Mucosa of gallbladder (tissue), 1 donor: ENCODE results near the gene TMEM74B. TPM values are rescaled to one million over a fixed set of nuclear protein-coding genes. Genes with fewer than 3 reads are reported as not detected.
A peak's percentile ranks its signal among the peaks of the same experiment; 100 is the strongest.
"Not testable (repeated sequence)": the region's sequence is repeated elsewhere in the genome, so short reads cannot be mapped to it uniquely, and the experiment has no call there.

Source experiments
- DNase-seq: peaks from one replicate; pipeline ENCODE4 v3.0.0-alpha.2; 2020; ENCODE audit warnings: low spot score
- total RNA-seq: library from RNA; stranded (reverse); gene quantifications from one replicate; pipeline ENCODE4 v1.2.1, GENCODE V29; 2021
- donor health status: DM: no; HTN: no; CAD: no.

The TMEM74B gene
- total RNA-seq, 1 donor from 2014 or later, result 2.0 TPM

DNA sequence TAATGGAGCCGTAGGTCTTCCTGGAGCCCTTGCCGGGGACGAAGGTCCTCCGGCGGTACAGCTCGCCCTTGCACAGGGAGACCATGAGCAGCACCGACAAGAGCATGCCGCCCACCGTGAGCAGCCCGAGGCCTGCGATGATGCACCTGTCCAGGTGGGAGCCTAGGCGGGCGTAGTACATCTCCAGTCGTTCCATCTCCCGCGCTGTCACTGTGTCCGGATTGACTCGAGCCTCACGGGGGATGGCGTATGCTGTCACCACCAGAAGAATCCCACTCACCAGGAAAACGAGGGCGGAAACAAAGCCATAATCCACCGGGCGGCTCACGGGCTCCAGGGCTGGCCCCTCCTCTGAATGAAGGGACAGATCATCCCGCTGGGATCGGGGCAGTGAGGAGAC, 3.8 kb downstream of the TMEM74B start:
- DNase-seq, result no peak

DNA sequence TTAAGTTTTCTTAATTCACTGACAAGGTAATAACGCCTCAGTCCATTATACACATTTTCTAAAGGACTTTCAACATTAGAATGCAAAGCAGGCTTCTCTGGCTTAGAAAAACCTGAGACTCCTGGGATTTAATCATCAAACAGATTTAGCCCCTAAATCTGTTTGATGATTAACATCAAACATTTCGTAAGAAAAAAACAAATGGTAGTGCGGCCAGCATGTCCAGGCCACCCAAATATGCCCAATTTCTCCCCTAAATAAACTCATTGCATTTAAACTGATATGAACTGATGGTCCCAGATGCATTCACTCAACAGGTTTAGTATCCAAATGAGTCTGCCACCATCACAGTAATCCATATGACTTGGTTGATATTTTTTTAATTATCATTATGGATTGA, 6.2 kb downstream of the TMEM74B start:
- no peak for DNase-seq

DNA sequence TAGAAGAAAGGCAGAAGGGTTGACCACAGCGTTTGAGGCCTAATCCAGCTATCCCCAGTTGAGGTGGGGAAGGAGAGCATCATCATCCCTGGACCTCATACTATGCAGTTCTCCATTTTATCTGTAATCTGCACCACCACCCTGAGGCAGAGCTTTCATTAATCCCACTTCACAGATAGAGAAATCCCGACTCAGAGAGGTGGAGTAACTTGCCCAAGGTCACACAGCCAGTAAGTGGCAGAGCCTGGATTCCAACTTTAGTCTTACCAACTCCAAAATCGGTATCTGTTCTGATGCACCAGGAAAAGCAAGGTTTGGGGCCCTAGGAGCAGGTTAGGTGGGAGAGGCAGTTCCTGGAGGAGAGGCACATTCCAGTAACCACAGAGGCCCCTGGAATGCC, 6.7 kb downstream of the TMEM74B start:
- no peak for DNase-seq

GRCh38 chr20:1177680-1178079, 7.1 kb downstream of the TMEM74B start:
- DNase-seq, result no peak

GRCh38 chr20:1174787-1175186, 10.0 kb downstream of the TMEM74B start:
- no peak for DNase-seq

GRCh38 chr20:1173698-1174097, 11.1 kb downstream of the TMEM74B start:
- no peak for DNase-seq

DNA sequence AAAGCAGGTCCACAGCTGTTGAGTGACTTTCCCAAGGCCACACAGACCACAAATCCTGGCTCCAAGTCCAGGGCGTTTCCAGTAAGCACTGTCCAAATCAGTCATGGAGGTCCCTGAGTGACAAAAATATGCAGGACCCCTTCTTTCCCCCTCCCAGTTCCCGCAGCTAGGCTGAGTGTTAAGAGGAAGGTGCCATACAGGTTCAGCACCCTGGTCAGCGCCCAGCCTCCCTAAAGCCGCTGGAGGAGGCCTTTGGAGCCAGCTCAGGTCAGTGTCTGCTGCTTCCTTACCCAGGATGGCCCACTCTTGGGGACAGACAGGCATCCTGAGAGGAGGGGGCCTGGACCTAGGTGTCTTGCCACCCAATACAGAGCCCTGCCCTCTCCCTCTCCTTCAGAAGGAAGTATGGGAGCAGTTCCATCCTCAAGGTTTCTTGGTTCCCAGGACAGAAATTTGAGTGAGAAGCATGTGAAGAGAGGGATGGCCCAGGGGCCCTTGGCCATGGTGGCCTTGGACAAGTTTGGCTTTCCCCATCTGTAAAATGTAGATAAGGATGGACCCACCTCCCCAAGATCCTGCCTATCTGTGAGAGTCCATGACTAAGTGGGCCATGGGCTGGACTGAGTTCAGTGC, 13.2 kb downstream of the TMEM74B start:
- peak; percentile 33 for DNase-seq

DNA sequence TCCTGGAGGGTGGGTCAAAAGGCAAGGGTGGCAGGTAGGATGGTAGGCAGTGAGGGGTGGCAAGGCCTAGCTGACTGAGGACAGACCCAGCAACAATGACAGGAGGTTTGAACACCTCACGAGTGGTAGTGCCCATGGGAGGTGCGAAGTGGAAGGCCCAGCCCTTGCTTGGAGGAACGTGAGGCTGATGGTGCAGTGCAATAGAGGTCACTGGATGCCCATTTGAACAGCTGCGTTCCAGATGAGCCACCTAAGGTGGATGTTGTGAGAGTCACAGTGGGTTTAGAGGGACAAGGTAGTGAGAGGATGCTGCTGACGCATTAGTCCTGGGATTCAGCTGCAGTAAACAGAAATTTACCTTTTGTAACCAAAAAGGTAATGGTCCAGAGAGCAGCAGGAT, 15.6 kb downstream of the TMEM74B start:
- no peak for DNase-seq

DNA sequence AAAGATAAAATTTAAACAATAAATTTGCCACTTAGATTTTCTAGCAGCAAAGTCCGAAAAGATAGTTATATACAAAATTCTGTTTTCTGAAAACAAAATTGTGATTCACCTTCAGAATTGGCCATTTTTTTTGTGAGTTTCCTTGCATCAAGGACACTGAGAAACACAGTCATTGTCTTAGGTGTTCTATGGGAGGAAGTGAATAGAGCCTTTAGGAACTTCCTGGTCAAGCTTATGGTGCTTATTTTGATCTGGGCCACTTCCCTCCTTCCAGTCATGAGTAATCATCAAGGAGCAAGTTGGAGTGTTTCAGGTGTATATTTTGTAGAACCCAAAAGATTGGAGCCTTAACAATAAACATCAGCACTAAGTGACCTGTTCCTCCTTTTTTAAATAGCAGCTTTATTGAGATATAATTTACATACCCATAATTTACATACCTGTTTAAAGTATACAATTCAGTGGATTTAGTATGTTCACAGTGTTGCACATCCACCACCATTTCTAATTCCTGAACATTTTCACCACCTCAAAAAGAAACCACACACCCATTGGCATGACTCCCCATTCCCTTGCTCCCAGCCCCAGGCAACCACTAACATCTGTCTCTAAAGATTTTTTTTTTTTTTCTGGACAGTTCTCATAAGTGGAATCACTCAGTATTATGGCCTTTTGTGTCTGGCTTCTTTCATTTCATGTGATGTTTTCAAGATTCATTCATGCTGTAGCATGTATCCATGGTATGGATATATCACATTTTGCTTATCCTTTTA, 17.6 kb downstream of the TMEM74B start:
- no peak for DNase-seq

DNA sequence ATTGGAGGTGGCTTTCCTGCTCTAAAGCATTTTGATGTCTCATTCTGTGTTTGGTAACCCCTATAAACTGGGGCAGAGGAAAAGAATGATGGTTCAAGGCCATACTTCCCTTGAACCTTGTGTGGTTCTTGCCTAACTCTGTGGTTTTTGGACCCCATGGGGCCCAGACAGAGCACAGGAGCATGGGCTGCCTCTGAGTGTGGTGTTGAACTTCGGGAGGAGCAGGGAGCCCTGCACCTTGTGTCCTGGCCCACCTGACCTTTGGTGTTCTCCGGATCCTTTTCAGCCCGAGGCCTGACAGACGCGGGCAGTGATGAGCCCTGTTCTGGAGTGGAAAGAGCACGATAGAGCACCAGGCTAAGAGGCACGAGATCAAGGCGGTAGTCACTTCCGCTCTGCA, 18.8 kb downstream of the TMEM74B start:
- no peak for DNase-seq

DNA sequence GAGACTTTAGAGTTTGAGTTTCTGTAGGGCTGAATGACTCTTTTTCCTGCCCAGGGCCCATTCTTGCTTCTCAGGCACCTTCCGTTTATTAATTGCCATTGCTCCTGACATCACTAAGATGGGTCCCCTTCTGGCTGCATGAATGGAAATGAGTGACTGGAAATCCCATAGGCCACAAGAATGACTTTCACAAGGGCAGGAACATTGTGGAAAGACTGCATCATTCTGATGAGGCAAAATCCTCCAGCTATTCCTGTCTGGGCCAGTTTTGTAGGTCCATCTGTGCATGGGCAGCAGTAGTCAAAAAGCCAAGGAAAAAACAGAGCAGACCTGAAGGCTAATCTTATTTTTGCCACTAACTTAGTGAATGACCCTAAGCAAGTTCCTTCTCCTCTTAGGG, 19.3 kb downstream of the TMEM74B start:
- DNase-seq, result no peak

- no peak for DNase-seq
Measured at GRCh38 chr20:1164871-1165270, 19.9 kb downstream of the TMEM74B start.

DNA sequence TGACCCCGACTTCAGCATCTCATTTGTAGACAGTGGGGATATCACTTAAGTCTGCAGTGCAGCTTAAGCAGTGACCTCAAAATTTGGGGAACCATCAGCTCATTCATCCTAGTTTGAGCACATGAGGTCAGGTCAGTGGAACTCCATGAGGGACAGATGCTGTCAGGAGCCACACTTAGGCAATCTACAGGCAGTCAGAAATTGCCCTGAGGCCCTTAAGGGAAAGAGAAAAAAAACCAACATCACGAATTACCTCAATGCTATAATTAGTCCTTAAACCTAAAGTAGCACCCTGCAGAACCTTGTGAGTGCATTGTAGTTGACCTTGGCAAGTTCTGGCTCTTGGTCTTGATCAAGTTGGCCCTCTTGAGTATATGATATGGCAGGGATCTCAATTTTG, 21.1 kb downstream of the TMEM74B start:
- no peak for DNase-seq

- DNase-seq, result no peak
Measured at GRCh38 chr20:1163105-1163504, 21.7 kb downstream of the TMEM74B start.

DNA sequence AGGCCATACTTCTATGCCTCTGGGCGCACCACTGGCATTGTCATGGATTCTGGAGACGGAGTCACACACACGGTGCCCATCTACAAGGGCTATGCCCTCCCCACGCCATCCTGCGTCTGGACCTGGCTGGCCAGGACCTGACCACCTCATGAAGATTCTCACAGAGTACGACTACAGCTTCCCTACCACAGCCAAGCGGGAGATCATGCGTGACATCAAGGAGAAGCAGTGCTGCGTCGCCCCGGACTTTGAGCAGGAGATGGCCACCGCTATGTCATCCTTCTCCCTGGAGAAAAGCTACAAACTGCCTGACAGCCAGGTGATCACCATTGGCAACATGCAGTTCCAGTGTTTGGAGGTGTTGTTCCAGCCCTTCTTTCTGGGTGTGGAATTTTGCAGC, 23.8 kb downstream of the TMEM74B start:
- DNase-seq, result no peak

- no peak for DNase-seq
Measured at GRCh38 chr20:1160496-1160895, 24.3 kb downstream of the TMEM74B start.

DNA sequence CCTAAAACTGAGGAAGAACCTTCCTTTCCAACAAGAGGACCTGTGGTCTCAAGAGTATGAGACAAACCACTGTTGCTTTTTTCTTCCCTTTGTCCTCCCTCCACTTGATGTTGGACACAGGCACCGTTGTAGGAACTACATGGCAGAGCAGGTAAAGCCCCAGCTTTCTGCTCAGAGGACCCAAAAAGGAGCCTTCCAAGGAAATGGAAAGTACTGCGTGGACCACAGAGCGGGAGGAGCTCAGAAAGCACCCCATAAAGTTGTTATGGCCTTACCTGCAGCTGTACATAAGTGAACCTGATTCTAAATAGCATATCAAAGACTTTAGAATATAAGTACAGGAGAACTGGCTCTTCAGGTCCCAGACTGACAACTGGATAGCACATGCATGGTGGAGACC, 29.4 kb downstream of the TMEM74B start:
- DNase-seq, result no peak

GRCh38 chr20:1154691-1155090, 30.1 kb downstream of the TMEM74B start:
- no peak for DNase-seq

- no peak for DNase-seq
Measured at GRCh38 chr20:1154226-1154625, 30.6 kb downstream of the TMEM74B start.

GRCh38 chr20:1150968-1151367, 33.8 kb downstream of the TMEM74B start:
- DNase-seq, result no peak

DNA sequence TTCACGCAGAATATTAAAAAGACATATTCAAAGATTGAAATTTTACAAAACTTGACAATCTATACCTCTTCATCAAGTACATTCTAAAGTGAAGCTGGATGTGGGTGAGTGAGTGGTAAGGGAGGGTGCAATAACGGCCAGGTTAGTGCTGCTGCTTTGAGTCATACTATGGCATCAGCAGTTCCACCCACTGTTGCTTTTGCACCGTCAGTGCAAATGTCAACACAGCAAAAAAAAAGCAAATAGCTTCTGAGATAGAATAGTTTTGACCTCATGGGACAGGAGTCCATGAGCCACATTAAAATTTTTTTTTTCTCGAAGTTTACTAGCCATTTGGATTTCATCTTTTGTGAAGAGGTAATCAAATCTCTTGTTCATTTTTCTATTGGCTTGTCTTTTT, 34.6 kb downstream of the TMEM74B start:
- no peak for DNase-seq

GRCh38 chr20:1149812-1150211, 35.0 kb downstream of the TMEM74B start:
- not testable (repeated sequence) for DNase-seq

DNA sequence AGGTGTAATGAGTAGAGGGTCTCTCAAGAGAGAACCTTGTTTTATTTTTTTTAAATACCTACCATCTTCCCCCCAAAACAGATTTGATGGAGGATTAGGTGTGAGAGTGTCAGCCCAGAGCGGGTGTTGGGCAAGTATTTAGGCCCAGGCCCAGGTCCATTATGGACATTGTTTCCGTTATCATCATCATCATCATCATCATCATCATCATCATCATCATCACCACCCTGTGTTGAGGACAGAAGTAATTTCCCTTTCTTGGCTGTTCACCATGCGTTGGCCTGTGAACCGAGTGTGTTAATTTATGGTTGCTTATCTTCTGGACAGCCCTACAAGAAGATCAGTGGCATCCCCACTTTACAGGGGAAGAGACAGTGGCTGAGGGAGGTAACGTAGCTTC, 37.8 kb downstream of the TMEM74B start:
- no peak for DNase-seq
